SK-N-SH treated with all-trans-retinoic acid at 6 μM for 48 hours (cell line): ENCODE data around the gene MRPL3.

Source experiments
- BACH2 ChIP-seq: fragments of 250-450 bp; sonication (Bioruptor Pico); IDR thresholded peaks from 2 replicates; pipeline ENCODE4 v1.9.0; 2021; ENCODE audit warnings: mild to moderate bottlenecking, borderline replicate concordance
- PPARA ChIP-seq: fragments of 250-450 bp; sonication (Bioruptor Pico); IDR thresholded peaks from 2 replicates; pipeline ENCODE4 v1.5.0; 2020; ENCODE audit warnings: mild to moderate bottlenecking, borderline replicate concordance
- TOX ChIP-seq: fragments of 250-450 bp; sonication (Bioruptor Pico); IDR thresholded peaks from 2 replicates; pipeline ENCODE4 v1.8.0; 2021; ENCODE audit warnings: mild to moderate bottlenecking, moderate library complexity, borderline replicate concordance
- ZC3H10 ChIP-seq: fragments of 250-450 bp; sonication (Bioruptor Pico); IDR thresholded peaks from 2 replicates; pipeline ENCODE4 v1.5.1; 2021; ENCODE audit warnings: mild to moderate bottlenecking, moderate library complexity
- ZFP3 ChIP-seq: fragments of 250-450 bp; sonication (Bioruptor Pico); IDR thresholded peaks from 2 replicates; pipeline ENCODE4 v1.5.0; 2020; ENCODE audit warnings: mild to moderate bottlenecking, moderate library complexity
- ZNF565 ChIP-seq: fragments of 450-650 bp; formaldehyde crosslinking; conservative IDR thresholded peaks from 2 replicates; pipeline ENCODE4 v1.5.0; 2020; ENCODE audit warnings: low read depth, mild to moderate bottlenecking, moderate library complexity
- ZNF8 ChIP-seq: fragments of 450-650 bp; formaldehyde crosslinking; IDR thresholded peaks from 2 replicates; pipeline ENCODE4 v1.5.0; 2020; ENCODE audit warnings: mild to moderate bottlenecking, moderate library complexity

DNA sequence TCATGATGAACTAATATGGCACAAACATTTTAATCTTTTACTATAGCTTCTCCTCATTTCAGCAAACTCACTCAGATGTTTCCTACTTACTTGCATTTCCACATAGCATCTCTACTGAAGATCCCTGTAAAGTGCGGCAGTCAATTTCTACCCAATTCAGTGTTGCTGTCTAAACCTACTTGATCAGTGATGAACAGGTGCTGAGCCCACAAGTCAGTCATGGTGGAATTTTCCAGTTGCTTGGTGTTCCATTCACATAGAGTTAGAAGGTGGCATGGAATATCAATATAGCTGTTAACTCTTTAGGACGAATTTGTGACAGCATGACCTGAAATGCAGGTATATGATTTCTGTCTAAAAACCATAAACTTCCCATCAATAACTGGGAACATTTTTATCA, 22.7 kb downstream of the MRPL3 start:
- TF ChIP-seq TOX (CRISPR knock-in tag) (no peak), ZFP3 (CRISPR knock-in tag) (no peak), ZC3H10 (CRISPR knock-in tag) (no peak), ZNF8 (CRISPR knock-in tag) (no peak), BACH2 (CRISPR knock-in tag) (no peak), ZNF565 (no peak), PPARA (CRISPR knock-in tag) (no peak)
